ENCODE results near the gene SFTPD. TPM values are rescaled to one million over a fixed set of nuclear protein-coding genes. Genes with fewer than 3 reads are reported as not detected.

The SFTPD gene
- total RNA-seq, result 0.29 TPM in 1 of 2 replicates, not detected in the other

GRCh38 chr10:79948976-79949722, at the start of gene SFTPD:
TSS of gene SFTPD (minus strand) at chr10:79949105. CDS start at chr10:79946659, 2,446 bp downstream.

Other genes with a start within 250 kb of the SFTPD start
- gene NUTM2B, start 245.9 kb downstream of the SFTPD start, total RNA-seq, result 0.10 and 0.33 TPM in 2 replicates
- 0.38 TPM in 1 of 2 replicates, not detected in the other for gene NUTM2E, start 122.4 kb downstream of the SFTPD start, total RNA-seq
- gene TMEM254, start 129.6 kb upstream of the SFTPD start, total RNA-seq, result 5.3 and 5.9 TPM in 2 replicates
- 2.3 and 2.5 TPM in 2 replicates for gene PLAC9, start 183.6 kb upstream of the SFTPD start, total RNA-seq